SK-N-MC (cell line): ENCODE measurements around the gene DCDC2.

Experiments
- EZH2 ChIP-seq: fragments of 200-600 bp; sonication (generic); IDR thresholded peaks from one replicate; pipeline ENCODE4 v1.6.1; 2017; ENCODE audit warnings: antibody characterized with exemption
- POLR2AphosphoS5 ChIP-seq: IDR thresholded peaks from 2 replicates; pipeline ENCODE4 v1.6.1; 2012; ENCODE audit warnings: mild to moderate bottlenecking, low read depth, low read length, borderline replicate concordance

- TF ChIP-seq POLR2AphosphoS5 (no peak), EZH2 (no peak)
Observed at GRCh38 chr6:24253360-24253759, 104.5 kb downstream of the DCDC2 start.
